K562 (cell line): Measurements from ENCODE around the gene LIPE. TPM values are rescaled to one million over a fixed set of nuclear protein-coding genes. Genes with fewer than 3 reads are reported as not detected.

ENCODE experiments used
- ATAC-seq: fragments of 200-7000 bp; cut with Tn5 transposase; 3 replicates; pipeline ENCODE4 v1.9.1; 2020; ENCODE audit warnings: moderate library complexity
- BruUV-seq: library from RNA; stranded (reverse); fragments of 400-500 nt; replicated peaks from 2 replicates; lab custom pipeline; 2021; lab: Mats Ljungman, UMichigan
- CTCF ChIA-PET: fragments of 300-600 bp; formaldehyde crosslinking; extraction: SDS; loops from one replicate; lab custom pipeline; 2021; ENCODE audit warnings: low intra/inter-chr PET ratio; lab: Yijun Ruan, JAX
- POLR2A ChIA-PET: fragments of 300-600, 350-650 bp; sonication (Branson Sonifier 250); formaldehyde crosslinking; extraction: SDS; loops from one replicate; lab custom pipeline; 2021; ENCODE audit warnings: antibody characterized with exemption, inconsistent platforms; lab: Yijun Ruan, JAX
- DNase-seq, 4 experiments: peaks; one replicate each; pipeline versions ENCODE4 v3.0.0 to v3.0.0-alpha.2; 2011 to 2018; ENCODE audit warnings: low spot score in 3 of 4, mixed read lengths in 3 of 4; ENCODE audit errors: extremely low read depth in 1 of 4
- FAIRE-seq: peaks from 2 replicates; lab custom pipeline; 2011; peaks lifted over from hg19 to GRCh38; lab: Jason Lieb, UNC
- H2AFZ ChIP-seq: 2 replicates; pipeline ENCODE4 v1.6.0; 2011; ENCODE audit warnings: low read depth, low read length, control low read depth, inconsistent platforms
- H3K27ac ChIP-seq: fragments of 200-600 bp; 3 replicates; pipeline ENCODE4 v1.8.0; 2011; ENCODE audit warnings: low read depth, mild to moderate bottlenecking, control low read depth, inconsistent platforms, low read length, moderate library complexity, mixed read lengths; ENCODE audit errors: extremely low read depth
- H3K27me3 ChIP-seq, 2 experiments: fragments of 300-600 bp in 1 of 2; 2 replicates in 1 of 2; 3 replicates in 1 of 2; pipeline versions ENCODE4 v1.6.0 to v1.8.0; 2011; ENCODE audit warnings: inconsistent platforms in 2 of 2, low read length in 2 of 2, mild to moderate bottlenecking in 1 of 2, mixed read lengths in 1 of 2, moderate library complexity in 1 of 2; ENCODE audit not compliant: control insufficient read depth in 2 of 2, insufficient read depth in 2 of 2
- H3K36me3 ChIP-seq: fragments of 300-600 bp; 3 replicates; pipeline ENCODE4 v1.8.0; 2011; ENCODE audit warnings: mild to moderate bottlenecking, low read length, inconsistent platforms; ENCODE audit not compliant: control insufficient read depth, insufficient read depth
- H3K4me1 ChIP-seq, 2 experiments: fragments of 200-600 bp in 1 of 2; replicated peaks in 1 of 2; 2 replicates in 1 of 2; 3 replicates in 1 of 2; pipeline versions ENCODE4 v1.5.1 to v1.8.0; 2011; ENCODE audit warnings: inconsistent platforms in 2 of 2, low read length in 2 of 2, mild to moderate bottlenecking in 1 of 2, mixed read lengths in 1 of 2, moderate library complexity in 1 of 2; ENCODE audit not compliant: control insufficient read depth in 2 of 2, insufficient read depth in 2 of 2
- H3K4me2 ChIP-seq: 2 replicates; pipeline ENCODE4 v1.6.1; 2011; ENCODE audit warnings: low read length, control low read depth, inconsistent platforms, mixed read lengths; ENCODE audit not compliant: insufficient read depth
- H3K4me3 ChIP-seq: fragments of 200-600 bp; sonication (generic), shearing (Covaris generic); 2 replicates; pipeline ENCODE4 v1.5.1; 2016; ENCODE audit warnings: control low read depth, inconsistent platforms
- H3K79me2 ChIP-seq: fragments of 200-600 bp; 3 replicates; pipeline ENCODE4 v1.8.0; 2011; ENCODE audit warnings: low read length, inconsistent platforms; ENCODE audit not compliant: control insufficient read depth, insufficient read depth
- H3K9ac ChIP-seq, 2 experiments: 2 replicates each; pipeline versions ENCODE4 v1.6.0 to v1.6.1; 2011; ENCODE audit warnings: low read depth in 2 of 2, low read length in 2 of 2, control low read depth in 1 of 2, inconsistent platforms in 1 of 2, mild to moderate bottlenecking in 1 of 2, mixed read lengths in 1 of 2; ENCODE audit not compliant: insufficient read depth in 1 of 2
- H3K9me1 ChIP-seq: one replicate; pipeline ENCODE4 v1.6.0; 2011; ENCODE audit warnings: inconsistent platforms, mild to moderate bottlenecking, low read length, moderate library complexity; ENCODE audit not compliant: control insufficient read depth, insufficient read depth
- H3K9me3 ChIP-seq: replicated peaks from 2 replicates; pipeline ENCODE4 v1.5.1; 2011; ENCODE audit warnings: low read depth, low read length, inconsistent platforms; ENCODE audit not compliant: control insufficient read depth, insufficient read depth
- H4K20me1 ChIP-seq: replicated peaks from 2 replicates; pipeline ENCODE4 v1.6.1; 2011; ENCODE audit warnings: low read length, inconsistent platforms, mixed read lengths; ENCODE audit not compliant: control insufficient read depth, insufficient read depth
- EGR1 ChIP-seq: fragments of 450-650 bp; conservative IDR thresholded peaks from 2 replicates; pipeline ENCODE4 v1.6.1; 2017; ENCODE audit warnings: mild to moderate bottlenecking
- POU5F1 ChIP-seq: fragments of 150-350 bp; IDR thresholded peaks from 2 replicates; pipeline ENCODE4 v1.6.1; 2014; ENCODE audit warnings: borderline replicate concordance, low read length, low read depth, mild to moderate bottlenecking; ENCODE audit not compliant: partially characterized antibody
- RBM25 ChIP-seq: fragments of 200-400 bp; formaldehyde crosslinking; IDR thresholded peaks from 2 replicates; pipeline ENCODE4 v1.6.1; 2018; ENCODE audit warnings: low read length, low read depth, moderate library complexity; ENCODE audit not compliant: severe bottlenecking
- ZBTB1 ChIP-seq: sonication (generic); formaldehyde crosslinking; IDR thresholded peaks from 2 replicates; pipeline ENCODE4 v1.8.1; 2023; ENCODE audit warnings: missing genetic modification reagents, low read depth, mild to moderate bottlenecking, borderline replicate concordance
- ZFP30 ChIP-seq: fragments of 250-450 bp; sonication (Bioruptor Pico); IDR thresholded peaks from 2 replicates; pipeline ENCODE4 v1.8.0; 2022; ENCODE audit warnings: moderate library complexity, mild to moderate bottlenecking, inconsistent platforms, borderline replicate concordance
- ZNF146 ChIP-seq: IDR thresholded peaks from one replicate; pipeline ENCODE4 v1.6.1; 2018; ENCODE audit warnings: missing compliant biosample characterization; ENCODE audit not compliant: unreplicated experiment
- ZNF586 ChIP-seq: fragments of 450-650 bp; formaldehyde crosslinking; conservative IDR thresholded peaks from 2 replicates; pipeline ENCODE4 v1.4.0; 2020; ENCODE audit warnings: mild to moderate bottlenecking, moderate library complexity
- ZNF77 ChIP-seq: fragments of 250-450 bp; sonication (Bioruptor Pico); IDR thresholded peaks from 2 replicates; pipeline ENCODE4 v1.5.0; 2020
- WGBS: fragments of 100-300 bp; shearing (Covaris generic); methylation state at CpG from one replicate; pipeline ENCODE4 v1.1.6; 2016; ENCODE audit warnings: low coverage, mixed read lengths; ENCODE audit not compliant: insufficient coverage; ENCODE audit errors: missing lambda C conversion rate; 5-methylcytosine and 5-hydroxymethylcytosine counted together
- in situ Hi-C: fragments of 300-500 bp; cut with MboI; formaldehyde crosslinking; loops from 4 replicates; pipeline ENCODE4 v1.15.0; 2018; ENCODE audit warnings: inconsistent platforms, mixed read lengths
- intact Hi-C: fragments of 100-400 bp; cut with micrococcal nuclease; formaldehyde crosslinking; loops from 2 replicates; pipeline ENCODE4 v1.14.2; 2022
- polyA plus RNA-seq, 8 experiments: library from polyadenylated mRNA; depleted of rRNA in 4 of 8; stranded (reverse) in 5 of 8; unstranded in 3 of 8; fragments of >200 nt; fragmentation: Nextera tagmentation in 2 of 8; fragmentation: Illumina TruSeq in 1 of 8; extraction: Ambion mirVana in 2 of 8; extraction: Trizol in 1 of 8; gene quantifications; 2 replicates each; pipeline versions ENCODE4 v1.2.1 to v1.2.3, GENCODE V29; 2011 to 2014; ENCODE audit warnings: inconsistent platforms in 1 of 8, missing spikeins in 1 of 8
- total RNA-seq, 7 experiments: library from RNA; depleted of rRNA in 6 of 7; stranded (reverse); fragments of >200 nt in 6 of 7; fragmentation: Illumina TruSeq in 2 of 7; extraction: Trizol in 2 of 7; gene quantifications; 2 replicates each; pipeline versions ENCODE4 v1.2.1 to v1.2.3, GENCODE V29; 2011 to 2021; ENCODE audit warnings: low replicate concordance in 1 of 7
- TF ChIP-seq, protein P1 (sequence below): sonication (generic); formaldehyde crosslinking; IDR thresholded peaks from 2 replicates; pipeline ENCODE4 v1.5.0; 2020; ENCODE audit warnings: missing genetic modification reagents
- TF ChIP-seq, protein P2 (sequence below): fragments of 450-650 bp; IDR thresholded peaks from 2 replicates; pipeline ENCODE4 v1.6.1; 2016; ENCODE audit warnings: antibody characterized with exemption
- TF ChIP-seq, protein P3 (sequence below): sonication (generic); formaldehyde crosslinking; IDR thresholded peaks from 2 replicates; pipeline ENCODE4 v1.8.1; 2022; ENCODE audit warnings: missing genetic modification reagents

LIPE gene
- total and polyA plus RNA-seq, 9 of the 15 experiments (the other 6 are each of a cell fraction or from before 2014, with no cell fraction given) = 0.22 TPM; not detected in 8

DNA sequence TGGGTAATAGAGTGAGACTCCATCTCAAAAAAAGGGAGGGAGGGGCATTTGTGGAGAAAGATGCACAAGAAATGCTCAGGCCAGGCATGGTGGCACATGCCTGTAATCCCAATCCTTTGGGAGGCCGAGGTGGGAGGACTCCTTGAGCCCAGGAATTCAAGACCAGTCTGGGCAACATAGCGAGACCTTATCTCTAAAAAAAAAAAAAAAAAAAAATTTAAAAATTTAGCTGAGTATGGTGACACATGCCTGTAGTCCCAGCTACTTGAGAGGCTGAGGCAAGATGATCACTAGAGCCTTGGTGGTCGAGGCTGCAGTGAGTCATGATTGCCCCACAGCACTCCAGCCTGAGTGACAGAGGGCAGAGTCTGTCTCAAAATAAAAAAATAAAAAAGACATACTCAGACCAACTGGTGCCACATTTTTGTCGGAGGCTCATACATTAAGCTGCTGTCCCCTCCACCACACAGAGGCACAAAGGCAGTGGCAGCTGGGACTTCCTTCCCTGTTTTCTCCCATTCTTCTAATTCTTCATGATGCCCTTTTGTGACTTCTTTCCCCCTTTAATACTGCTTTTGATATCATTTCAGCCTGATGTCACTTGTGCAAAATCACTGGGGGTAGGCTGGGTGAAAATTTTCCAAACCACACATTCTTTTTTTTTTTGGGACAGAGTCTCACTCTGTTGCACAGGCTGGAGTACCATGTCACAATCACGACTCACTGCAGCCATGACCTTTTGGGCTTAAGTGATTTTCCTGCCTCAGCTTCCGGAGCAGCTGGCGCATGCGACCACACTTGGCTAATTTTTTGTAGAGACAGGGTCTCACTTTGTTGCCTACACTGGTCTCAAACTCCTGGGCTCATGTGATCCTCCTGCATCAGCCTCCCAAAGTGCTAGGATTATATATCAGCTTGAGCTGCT lies 42.4 kb upstream of the LIPE start:
- TF ChIP-seq, protein P1, sequence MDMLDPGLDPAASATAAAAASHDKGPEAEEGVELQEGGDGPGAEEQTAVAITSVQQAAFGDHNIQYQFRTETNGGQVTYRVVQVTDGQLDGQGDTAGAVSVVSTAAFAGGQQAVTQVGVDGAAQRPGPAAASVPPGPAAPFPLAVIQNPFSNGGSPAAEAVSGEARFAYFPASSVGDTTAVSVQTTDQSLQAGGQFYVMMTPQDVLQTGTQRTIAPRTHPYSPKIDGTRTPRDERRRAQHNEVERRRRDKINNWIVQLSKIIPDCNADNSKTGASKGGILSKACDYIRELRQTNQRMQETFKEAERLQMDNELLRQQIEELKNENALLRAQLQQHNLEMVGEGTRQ = no peak
- TF ChIP-seq, protein P2, sequence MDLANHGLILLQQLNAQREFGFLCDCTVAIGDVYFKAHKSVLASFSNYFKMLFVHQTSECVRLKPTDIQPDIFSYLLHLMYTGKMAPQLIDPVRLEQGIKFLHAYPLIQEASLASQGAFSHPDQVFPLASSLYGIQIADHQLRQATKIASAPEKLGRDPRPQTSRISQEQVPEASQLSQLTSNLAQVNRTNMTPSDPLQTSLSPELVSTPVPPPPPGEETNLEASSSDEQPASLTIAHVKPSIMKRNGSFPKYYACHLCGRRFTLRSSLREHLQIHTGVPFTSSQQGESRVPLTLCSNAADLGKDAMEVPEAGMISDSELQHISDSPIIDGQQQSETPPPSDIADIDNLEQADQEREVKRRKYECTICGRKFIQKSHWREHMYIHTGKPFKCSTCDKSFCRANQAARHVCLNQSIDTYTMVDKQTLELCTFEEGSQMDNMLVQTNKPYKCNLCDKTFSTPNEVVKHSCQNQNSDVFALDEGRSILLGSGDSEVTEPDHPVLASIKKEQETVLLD = no peak
- no peak for TF ChIP-seq ZNF586 (CRISPR knock-in tag)
- no peak for TF ChIP-seq EGR1
- TF ChIP-seq ZFP30 (CRISPR knock-in tag) = no peak
- no peak for TF ChIP-seq RBM25
- no peak for TF ChIP-seq ZNF77 (CRISPR knock-in tag)
- no peak for TF ChIP-seq ZNF146 (CRISPR knock-in tag)
- TF ChIP-seq POU5F1 = no peak
- TF ChIP-seq, protein P3, sequence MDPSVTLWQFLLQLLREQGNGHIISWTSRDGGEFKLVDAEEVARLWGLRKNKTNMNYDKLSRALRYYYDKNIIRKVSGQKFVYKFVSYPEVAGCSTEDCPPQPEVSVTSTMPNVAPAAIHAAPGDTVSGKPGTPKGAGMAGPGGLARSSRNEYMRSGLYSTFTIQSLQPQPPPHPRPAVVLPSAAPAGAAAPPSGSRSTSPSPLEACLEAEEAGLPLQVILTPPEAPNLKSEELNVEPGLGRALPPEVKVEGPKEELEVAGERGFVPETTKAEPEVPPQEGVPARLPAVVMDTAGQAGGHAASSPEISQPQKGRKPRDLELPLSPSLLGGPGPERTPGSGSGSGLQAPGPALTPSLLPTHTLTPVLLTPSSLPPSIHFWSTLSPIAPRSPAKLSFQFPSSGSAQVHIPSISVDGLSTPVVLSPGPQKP (CRISPR knock-in tag) = no peak
- TF ChIP-seq ZBTB1 (CRISPR knock-in tag) = no peak
- Histone ChIP-seq H3K9me3 (no peaks in the 10 kb centered on the region), H3K36me3 (no peaks in the 10 kb centered on the region), H2AFZ (no peak overlapping the region), H3K4me2 (no peak overlapping the region), H3K27ac (no peak overlapping the region), H3K9ac (no peak overlapping the region), H3K4me3 (no peak overlapping the region), H3K79me2 (no peaks in the 10 kb centered on the region), H3K4me1 (no peaks in the 10 kb centered on the region; a peak in 1 of 5 replicates), H3K27me3 (peaks cover 35 to 38% of the 10 kb centered on the region in 2 experiments; a peak in 4 of 5 replicates), H4K20me1 (0 out of 2 replicates have a peak, but pooled peaks cover 4% of the 10 kb centered on the region), H3K9me1 (no peaks in the 10 kb centered on the region)
- ChIA-PET CTCF (no interaction called here), POLR2A (interaction anchor here (0.6 to 0.7 kb wide), 2 partner anchors 66 to 254 kb away, joined by 3 read pairs; no protein-coding TSS in a partner anchor)
- WGBS = 2% methylated on average over 8 of the region's 8 CpGs
- ATAC-seq = no peak
- in situ Hi-C loops = no loop called here
- FAIRE-seq = no peak
- intact Hi-C loops = no loop called here
- no TSS peak for BruUV-seq
- DNase-seq = no peak
